ENCODE results near the gene IGF1.

IGF1 gene

DNA sequence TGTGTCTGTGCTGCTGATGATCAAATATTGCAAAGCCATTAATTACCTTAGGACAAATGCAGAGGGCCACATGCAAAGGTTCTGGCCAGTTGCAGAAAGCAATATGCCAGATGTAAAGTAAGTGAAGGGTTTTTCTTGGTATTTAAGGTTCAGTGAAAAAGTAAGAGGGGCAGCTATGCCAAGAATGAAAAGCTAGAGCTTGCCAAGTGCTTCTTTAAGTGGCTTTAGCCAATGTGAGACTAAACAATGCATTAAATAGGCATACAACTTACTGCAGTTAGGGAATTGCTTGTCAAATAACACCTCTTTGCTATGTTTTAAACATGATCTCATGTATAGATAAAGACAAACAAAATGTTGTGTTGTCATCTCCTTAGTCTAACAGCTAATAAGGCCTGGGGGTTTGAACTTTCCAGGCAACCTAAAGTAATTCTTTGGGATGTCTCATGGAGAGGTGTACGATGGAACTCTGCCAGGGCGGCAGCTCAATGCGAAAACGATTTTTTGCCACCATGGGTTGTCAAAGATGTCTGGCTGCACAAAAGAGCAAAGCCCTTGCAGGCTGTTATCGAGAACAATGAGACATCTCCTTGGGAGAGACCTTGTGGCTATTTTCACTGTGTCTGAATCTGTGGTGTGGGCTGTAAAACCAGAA is 12.0 kb downstream of the IGF1 start:
- in situ Hi-C loops (cut with HindIII; ENCODE audit: low sequenced_read_pairs): no loop called here
- H3K4me3 ChIP-seq (ENCODE audit: low read depth, low read length): no peak overlapping the region
- peak; percentile 13 for DNase-seq (ENCODE audit: low read depth, low spot score)
- TF ChIP-seq, protein P1, sequence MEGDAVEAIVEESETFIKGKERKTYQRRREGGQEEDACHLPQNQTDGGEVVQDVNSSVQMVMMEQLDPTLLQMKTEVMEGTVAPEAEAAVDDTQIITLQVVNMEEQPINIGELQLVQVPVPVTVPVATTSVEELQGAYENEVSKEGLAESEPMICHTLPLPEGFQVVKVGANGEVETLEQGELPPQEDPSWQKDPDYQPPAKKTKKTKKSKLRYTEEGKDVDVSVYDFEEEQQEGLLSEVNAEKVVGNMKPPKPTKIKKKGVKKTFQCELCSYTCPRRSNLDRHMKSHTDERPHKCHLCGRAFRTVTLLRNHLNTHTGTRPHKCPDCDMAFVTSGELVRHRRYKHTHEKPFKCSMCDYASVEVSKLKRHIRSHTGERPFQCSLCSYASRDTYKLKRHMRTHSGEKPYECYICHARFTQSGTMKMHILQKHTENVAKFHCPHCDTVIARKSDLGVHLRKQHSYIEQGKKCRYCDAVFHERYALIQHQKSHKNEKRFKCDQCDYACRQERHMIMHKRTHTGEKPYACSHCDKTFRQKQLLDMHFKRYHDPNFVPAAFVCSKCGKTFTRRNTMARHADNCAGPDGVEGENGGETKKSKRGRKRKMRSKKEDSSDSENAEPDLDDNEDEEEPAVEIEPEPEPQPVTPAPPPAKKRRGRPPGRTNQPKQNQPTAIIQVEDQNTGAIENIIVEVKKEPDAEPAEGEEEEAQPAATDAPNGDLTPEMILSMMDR (IDR thresholded peaks at IDR 0.05; ENCODE audit: low read depth, low read length): no peak

DNA sequence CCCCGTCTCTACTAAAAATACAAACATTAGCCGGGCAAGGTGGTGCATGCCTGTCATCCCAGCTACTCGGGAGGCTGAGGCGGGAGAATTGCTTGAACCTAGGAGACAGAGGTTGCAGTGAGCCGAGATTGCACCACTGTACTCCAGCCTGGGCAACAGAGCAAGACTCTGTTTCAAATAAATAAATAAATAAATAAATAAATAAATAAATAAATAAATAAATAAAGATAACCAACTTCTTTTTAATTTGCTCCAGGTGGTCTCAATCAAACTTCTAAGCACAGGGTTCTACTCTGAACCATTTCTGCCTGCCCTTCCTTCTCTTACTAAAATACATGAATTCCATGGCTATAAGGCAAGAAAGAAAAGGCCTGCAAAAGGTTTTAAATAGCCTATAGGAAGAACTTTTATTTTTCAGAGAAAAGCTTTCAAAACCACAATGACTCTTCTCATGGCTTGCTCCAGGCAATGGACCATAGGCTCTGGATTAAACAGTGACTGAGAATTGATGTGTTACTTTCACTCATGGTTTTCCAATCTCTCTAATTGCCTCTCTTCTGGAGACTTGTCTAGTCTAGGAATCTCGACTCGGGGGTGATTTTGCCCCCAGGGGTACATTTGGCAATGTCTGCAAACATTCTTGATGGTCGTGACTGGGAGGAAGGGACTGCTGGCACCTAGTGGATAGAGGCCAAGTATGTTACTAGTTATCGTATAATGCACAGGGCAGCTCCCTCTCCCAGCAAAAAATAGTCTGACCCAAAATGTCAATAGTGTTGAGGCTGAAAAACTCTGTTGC is 14.4 kb downstream of the IGF1 start:
- in situ Hi-C loops (cut with HindIII; ENCODE audit: low sequenced_read_pairs): no loop called here
- H3K4me3 ChIP-seq (ENCODE audit: low read depth, low read length): no peak overlapping the region
- TF ChIP-seq, protein P1 (IDR thresholded peaks at IDR 0.05; ENCODE audit: low read depth, low read length): no peak
- no peak for DNase-seq (ENCODE audit: low read depth, low spot score)

DNA sequence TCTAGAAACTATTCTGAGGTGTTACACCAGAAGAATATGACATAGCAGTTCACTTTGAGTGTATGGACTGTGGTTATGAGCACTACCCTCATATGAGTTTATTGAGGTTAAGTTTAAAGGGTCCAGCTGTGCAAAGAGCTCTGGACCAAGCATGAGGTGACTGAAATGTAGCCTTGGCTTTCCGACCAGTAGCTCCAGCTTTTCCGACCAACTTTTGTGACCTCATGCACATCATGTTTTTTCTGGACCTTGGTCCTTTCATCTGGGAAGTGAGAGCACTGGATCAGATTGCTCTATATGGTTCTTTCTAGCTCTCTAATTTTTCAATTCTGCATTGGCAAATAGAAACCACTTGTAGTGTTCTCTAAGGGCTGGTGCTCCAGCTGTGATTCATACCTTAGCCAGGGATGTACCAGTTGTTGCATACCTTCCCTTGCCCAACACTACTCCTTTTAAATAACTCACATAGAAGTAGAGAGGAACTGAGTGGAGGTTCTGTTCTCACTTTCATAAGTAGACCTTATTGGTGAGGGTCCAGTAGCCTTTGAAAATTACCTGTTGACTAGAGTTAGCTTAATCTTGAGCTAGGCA is 16.6 kb downstream of the IGF1 start:
- no peak for DNase-seq (ENCODE audit: low read depth, low spot score)
- in situ Hi-C loops (cut with HindIII; ENCODE audit: low sequenced_read_pairs): no loop called here
- TF ChIP-seq, protein P1 (IDR thresholded peaks at IDR 0.05; ENCODE audit: low read depth, low read length): no peak
- no peak overlapping the region for H3K4me3 ChIP-seq (ENCODE audit: low read depth, low read length)

DNA sequence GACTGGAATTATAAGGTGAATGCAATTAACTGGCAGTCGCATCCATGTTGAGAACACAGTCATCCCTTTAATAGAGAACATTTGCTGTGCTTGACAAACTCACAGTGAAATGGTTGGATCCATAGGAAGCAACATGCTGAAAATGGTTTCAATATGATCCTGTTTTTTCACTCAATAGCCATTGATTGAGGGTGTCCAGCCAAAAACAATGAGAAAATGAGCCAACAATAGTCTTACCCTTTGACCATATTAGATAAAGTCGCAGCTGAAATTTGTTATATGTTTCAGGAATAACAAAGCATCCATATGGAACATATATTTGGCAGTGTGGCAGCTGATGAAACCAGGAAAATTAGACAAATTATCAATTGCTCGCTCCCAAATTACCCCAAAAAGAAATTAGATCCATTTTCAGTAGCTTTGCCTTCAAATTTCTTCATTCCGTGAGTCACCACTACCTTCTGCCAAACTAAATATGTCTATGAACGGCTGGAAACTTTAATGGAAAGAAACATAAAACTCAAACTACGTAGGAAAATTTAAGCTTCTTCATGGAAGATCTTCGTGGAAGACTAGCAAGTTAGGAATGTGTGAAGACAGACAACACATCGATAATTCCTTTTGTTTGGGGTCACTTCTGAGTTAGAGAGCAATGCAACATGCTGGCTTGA is 17.4 kb downstream of the IGF1 start:
- TF ChIP-seq, protein P1 (IDR thresholded peaks at IDR 0.05; ENCODE audit: low read depth, low read length): no peak
- H3K4me3 ChIP-seq (ENCODE audit: low read depth, low read length): no peak overlapping the region
- in situ Hi-C loops (cut with HindIII; ENCODE audit: low sequenced_read_pairs): no loop called here
- DNase-seq (ENCODE audit: low read depth, low spot score): peak; percentile 56

DNA sequence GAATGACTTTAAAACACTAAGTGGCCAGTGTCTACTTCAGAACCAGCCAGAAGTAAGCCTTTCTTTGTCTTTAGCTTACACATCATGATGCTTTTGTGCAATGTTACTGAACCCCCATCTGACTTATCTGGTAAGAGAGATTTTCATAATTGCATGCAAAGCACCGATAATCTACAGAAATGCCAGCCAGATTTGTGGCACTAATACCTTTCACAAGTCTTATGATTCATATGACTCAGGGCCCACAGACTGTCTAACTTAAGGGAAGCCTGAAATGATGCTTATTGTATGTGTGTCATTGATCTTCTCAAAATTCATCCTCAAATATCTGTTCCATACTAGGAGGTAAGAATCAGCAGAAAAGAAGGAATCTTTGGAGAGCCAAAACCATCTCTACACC is 18.0 kb downstream of the IGF1 start:
- no peak overlapping the region for H3K4me3 ChIP-seq (ENCODE audit: low read depth, low read length)
- TF ChIP-seq, protein P1 (IDR thresholded peaks at IDR 0.05; ENCODE audit: low read depth, low read length): no peak
- in situ Hi-C loops (cut with HindIII; ENCODE audit: low sequenced_read_pairs): no loop called here
- no peak for DNase-seq (ENCODE audit: low read depth, low spot score)

DNA sequence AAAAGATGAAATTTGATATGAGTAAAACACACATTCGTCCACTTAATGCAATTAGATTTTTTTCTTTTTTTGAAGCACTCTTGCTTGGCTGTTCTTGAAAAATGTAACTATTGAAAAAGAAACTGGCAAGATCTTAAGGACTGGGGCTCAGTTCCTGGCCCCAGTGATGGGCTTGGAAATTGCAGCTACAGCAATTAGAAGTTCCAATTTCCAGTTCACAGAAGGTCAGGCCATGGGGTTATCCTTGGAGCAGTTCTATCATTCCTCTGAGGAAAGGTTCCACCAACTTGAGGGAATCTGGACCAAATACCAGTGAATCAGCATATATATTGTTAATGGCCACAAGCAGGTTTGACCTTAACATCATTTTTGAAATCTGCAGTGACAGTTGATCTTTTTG is 18.9 kb downstream of the IGF1 start:
- DNase-seq (ENCODE audit: low read depth, low spot score): no peak
- TF ChIP-seq, protein P1 (IDR thresholded peaks at IDR 0.05; ENCODE audit: low read depth, low read length): no peak
- in situ Hi-C loops (cut with HindIII; ENCODE audit: low sequenced_read_pairs): no loop called here
- H3K4me3 ChIP-seq (ENCODE audit: low read depth, low read length): no peak overlapping the region
